H1 (cell line): ENCODE measurements around the gene MPST. TPM values are rescaled to one million over a fixed set of nuclear protein-coding genes. Genes with fewer than 3 reads are reported as not detected.

ENCODE experiments used
- RAD21 ChIP-seq, 2 experiments: IDR thresholded peaks in 1 of 2; conservative IDR thresholded peaks in 1 of 2; 2 replicates each; pipeline ENCODE4 v1.6.1; 2011; ENCODE audit warnings: low read depth in 2 of 2, low read length in 2 of 2, improper control_type of control experiment in 1 of 2, inconsistent platforms in 1 of 2, mild to moderate bottlenecking in 1 of 2, moderate library complexity in 1 of 2
- TCF12 ChIP-seq: IDR thresholded peaks from 2 replicates; pipeline ENCODE4 v1.6.1; 2011; ENCODE audit warnings: low read depth, mild to moderate bottlenecking, low read length
- polyA plus RNA-seq, 7 experiments: library from polyadenylated mRNA; depleted of rRNA in 3 of 7; stranded (reverse) in 5 of 7; unstranded in 2 of 7; fragments of >200 nt in 5 of 7; fragments of 200-250 nt in 2 of 7; gene quantifications; 1 replicate in 5 of 7; 2 replicates in 1 of 7; 4 replicates in 1 of 7; pipeline versions ENCODE4 v1.2.1 to v1.2.3, GENCODE V29; 2011 to 2013; ENCODE audit warnings: missing spikeins in 2 of 7, mixed read lengths in 2 of 7
- total RNA-seq: library from RNA; stranded (reverse); fragmentation: NEBNext Ultra II Directional; extraction: Animal tissue kit (Norgen Biotek cat#: 25700); gene quantifications from 2 replicates; pipeline ENCODE4 v1.2.1, GENCODE V29; 2021
- TF ChIP-seq, protein P1 (sequence below): fragments of 300-600 bp; sonication (generic); IDR thresholded peaks from 2 replicates; pipeline ENCODE4 v1.7.1; 2012; ENCODE audit warnings: low read length, moderate library complexity, mild to moderate bottlenecking, inconsistent platforms; ENCODE audit not compliant: insufficient replicate concordance

Gene MPST
- total and polyA plus RNA-seq, 2 of the 8 experiments (the other 6 are each of a cell fraction or from before 2014, with no cell fraction given): 86.0 to 124 TPM

DNA sequence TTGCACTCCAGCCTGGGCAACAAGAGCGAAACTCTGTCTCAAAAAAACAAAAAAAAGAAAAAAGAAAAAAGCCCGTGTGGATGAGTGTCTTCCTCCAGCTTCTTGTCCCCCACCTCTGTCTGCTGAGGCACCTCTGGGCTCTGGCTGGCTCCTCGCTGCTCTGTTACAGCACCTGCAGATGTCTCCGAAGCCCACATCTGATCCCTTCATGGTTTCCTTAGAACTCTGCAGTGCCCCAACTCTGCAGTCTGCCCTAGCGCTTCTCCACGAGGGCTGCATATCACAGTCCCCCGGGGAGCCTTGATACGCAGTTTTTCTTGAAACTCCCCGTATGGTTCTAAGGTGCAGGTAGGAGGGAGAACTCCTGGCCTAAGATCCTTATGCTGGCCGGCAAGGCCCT, 47.9 kb downstream of the MPST start (continued):
- TF ChIP-seq, protein P1, sequence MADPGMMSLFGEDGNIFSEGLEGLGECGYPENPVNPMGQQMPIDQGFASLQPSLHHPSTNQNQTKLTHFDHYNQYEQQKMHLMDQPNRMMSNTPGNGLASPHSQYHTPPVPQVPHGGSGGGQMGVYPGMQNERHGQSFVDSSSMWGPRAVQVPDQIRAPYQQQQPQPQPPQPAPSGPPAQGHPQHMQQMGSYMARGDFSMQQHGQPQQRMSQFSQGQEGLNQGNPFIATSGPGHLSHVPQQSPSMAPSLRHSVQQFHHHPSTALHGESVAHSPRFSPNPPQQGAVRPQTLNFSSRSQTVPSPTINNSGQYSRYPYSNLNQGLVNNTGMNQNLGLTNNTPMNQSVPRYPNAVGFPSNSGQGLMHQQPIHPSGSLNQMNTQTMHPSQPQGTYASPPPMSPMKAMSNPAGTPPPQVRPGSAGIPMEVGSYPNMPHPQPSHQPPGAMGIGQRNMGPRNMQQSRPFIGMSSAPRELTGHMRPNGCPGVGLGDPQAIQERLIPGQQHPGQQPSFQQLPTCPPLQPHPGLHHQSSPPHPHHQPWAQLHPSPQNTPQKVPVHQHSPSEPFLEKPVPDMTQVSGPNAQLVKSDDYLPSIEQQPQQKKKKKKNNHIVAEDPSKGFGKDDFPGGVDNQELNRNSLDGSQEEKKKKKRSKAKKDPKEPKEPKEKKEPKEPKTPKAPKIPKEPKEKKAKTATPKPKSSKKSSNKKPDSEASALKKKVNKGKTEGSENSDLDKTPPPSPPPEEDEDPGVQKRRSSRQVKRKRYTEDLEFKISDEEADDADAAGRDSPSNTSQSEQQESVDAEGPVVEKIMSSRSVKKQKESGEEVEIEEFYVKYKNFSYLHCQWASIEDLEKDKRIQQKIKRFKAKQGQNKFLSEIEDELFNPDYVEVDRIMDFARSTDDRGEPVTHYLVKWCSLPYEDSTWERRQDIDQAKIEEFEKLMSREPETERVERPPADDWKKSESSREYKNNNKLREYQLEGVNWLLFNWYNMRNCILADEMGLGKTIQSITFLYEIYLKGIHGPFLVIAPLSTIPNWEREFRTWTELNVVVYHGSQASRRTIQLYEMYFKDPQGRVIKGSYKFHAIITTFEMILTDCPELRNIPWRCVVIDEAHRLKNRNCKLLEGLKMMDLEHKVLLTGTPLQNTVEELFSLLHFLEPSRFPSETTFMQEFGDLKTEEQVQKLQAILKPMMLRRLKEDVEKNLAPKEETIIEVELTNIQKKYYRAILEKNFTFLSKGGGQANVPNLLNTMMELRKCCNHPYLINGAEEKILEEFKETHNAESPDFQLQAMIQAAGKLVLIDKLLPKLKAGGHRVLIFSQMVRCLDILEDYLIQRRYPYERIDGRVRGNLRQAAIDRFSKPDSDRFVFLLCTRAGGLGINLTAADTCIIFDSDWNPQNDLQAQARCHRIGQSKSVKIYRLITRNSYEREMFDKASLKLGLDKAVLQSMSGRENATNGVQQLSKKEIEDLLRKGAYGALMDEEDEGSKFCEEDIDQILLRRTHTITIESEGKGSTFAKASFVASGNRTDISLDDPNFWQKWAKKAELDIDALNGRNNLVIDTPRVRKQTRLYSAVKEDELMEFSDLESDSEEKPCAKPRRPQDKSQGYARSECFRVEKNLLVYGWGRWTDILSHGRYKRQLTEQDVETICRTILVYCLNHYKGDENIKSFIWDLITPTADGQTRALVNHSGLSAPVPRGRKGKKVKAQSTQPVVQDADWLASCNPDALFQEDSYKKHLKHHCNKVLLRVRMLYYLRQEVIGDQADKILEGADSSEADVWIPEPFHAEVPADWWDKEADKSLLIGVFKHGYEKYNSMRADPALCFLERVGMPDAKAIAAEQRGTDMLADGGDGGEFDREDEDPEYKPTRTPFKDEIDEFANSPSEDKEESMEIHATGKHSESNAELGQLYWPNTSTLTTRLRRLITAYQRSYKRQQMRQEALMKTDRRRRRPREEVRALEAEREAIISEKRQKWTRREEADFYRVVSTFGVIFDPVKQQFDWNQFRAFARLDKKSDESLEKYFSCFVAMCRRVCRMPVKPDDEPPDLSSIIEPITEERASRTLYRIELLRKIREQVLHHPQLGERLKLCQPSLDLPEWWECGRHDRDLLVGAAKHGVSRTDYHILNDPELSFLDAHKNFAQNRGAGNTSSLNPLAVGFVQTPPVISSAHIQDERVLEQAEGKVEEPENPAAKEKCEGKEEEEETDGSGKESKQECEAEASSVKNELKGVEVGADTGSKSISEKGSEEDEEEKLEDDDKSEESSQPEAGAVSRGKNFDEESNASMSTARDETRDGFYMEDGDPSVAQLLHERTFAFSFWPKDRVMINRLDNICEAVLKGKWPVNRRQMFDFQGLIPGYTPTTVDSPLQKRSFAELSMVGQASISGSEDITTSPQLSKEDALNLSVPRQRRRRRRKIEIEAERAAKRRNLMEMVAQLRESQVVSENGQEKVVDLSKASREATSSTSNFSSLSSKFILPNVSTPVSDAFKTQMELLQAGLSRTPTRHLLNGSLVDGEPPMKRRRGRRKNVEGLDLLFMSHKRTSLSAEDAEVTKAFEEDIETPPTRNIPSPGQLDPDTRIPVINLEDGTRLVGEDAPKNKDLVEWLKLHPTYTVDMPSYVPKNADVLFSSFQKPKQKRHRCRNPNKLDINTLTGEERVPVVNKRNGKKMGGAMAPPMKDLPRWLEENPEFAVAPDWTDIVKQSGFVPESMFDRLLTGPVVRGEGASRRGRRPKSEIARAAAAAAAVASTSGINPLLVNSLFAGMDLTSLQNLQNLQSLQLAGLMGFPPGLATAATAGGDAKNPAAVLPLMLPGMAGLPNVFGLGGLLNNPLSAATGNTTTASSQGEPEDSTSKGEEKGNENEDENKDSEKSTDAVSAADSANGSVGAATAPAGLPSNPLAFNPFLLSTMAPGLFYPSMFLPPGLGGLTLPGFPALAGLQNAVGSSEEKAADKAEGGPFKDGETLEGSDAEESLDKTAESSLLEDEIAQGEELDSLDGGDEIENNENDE: no peak
- no peak for TF ChIP-seq TCF12
- TF ChIP-seq RAD21 (IDR thresholded peaks at IDR 0.05 in 1 of 2, conservative IDR thresholded peaks at IDR 0.05 in 1 of 2; ENCODE audit: low read depth in 2 of 2, low read length in 2 of 2): no peak
